LNCAP (cell line): ENCODE results near the gene NTM.

Experiments used
- CTCF ChIP-seq: fragments of 450-650 bp; IDR thresholded peaks from 2 replicates; pipeline ENCODE4 v1.5.1; 2017; ENCODE audit warnings: mild to moderate bottlenecking

The NTM gene

GRCh38 chr11:132211479-132211878 lies 841.1 kb downstream of the NTM start:
- TF ChIP-seq CTCF: no peak

- no peak for TF ChIP-seq CTCF
Observed at GRCh38 chr11:132217856-132218255, 847.4 kb downstream of the NTM start.

- no peak for TF ChIP-seq CTCF
Observed at GRCh38 chr11:132220474-132220873, 850.1 kb downstream of the NTM start.

GRCh38 chr11:132222345-132222744 lies 851.9 kb downstream of the NTM start:
- no peak for TF ChIP-seq CTCF

- TF ChIP-seq CTCF: no peak
Observed at GRCh38 chr11:132226522-132226921, 856.1 kb downstream of the NTM start.

GRCh38 chr11:132228746-132229325 lies 858.4 kb downstream of the NTM start:
- no peak for TF ChIP-seq CTCF

- no peak for TF ChIP-seq CTCF
Observed at GRCh38 chr11:132231656-132232347, 861.4 kb downstream of the NTM start.
